Activated T-helper 2 cell treated with anti-CD3 and anti-CD28 coated beads, Interferon-gamma antibody, Interleukin-2, Interleukin-4, amounts not matched to agents 10 μg/mL and 5 μg/mL and 100 μg/mL, durations not matched to agents 14 hours and 24 hours and 36 hours (primary cell): ENCODE results near the gene NKD2. TPM values are rescaled to one million over a fixed set of nuclear protein-coding genes. Genes with fewer than 3 reads are reported as not detected.

Source experiments
- DNase-seq: peaks from one replicate; pipeline ENCODE4 v3.0.0; 2021; ENCODE audit warnings: low spot score
- H3K27ac Mint-ChIP-seq: one replicate; pipeline ENCODE4 v1.8.0; 2021; ENCODE audit warnings: mixed read lengths
- H3K27me3 Mint-ChIP-seq: one replicate; pipeline ENCODE4 v1.8.0; 2021; ENCODE audit warnings: low read depth, mixed read lengths
- H3K36me3 Mint-ChIP-seq: one replicate; pipeline ENCODE4 v1.8.0; 2021; ENCODE audit warnings: low read depth, mixed read lengths
- H3K4me1 Mint-ChIP-seq: one replicate; pipeline ENCODE4 v1.8.0; 2021; ENCODE audit warnings: low read depth, mixed read lengths
- H3K4me3 Mint-ChIP-seq: one replicate; pipeline ENCODE4 v1.8.0; 2021; ENCODE audit warnings: low read depth, mild to moderate bottlenecking, moderate library complexity, mixed read lengths
- H3K9me3 Mint-ChIP-seq: one replicate; pipeline ENCODE4 v1.8.0; 2021; ENCODE audit warnings: mixed read lengths
- intact Hi-C: fragments of 100-400 bp; cut with micrococcal nuclease; formaldehyde crosslinking; loops from one replicate; pipeline ENCODE4 v1.15.1; 2023
- total RNA-seq: library from RNA; stranded (reverse); gene quantifications from 2 replicates; pipeline ENCODE4 v1.2.3, GENCODE V29; 2022

Gene NKD2
- total RNA-seq, 1 donor from 2014 or later, result 14.4 TPM

DNA sequence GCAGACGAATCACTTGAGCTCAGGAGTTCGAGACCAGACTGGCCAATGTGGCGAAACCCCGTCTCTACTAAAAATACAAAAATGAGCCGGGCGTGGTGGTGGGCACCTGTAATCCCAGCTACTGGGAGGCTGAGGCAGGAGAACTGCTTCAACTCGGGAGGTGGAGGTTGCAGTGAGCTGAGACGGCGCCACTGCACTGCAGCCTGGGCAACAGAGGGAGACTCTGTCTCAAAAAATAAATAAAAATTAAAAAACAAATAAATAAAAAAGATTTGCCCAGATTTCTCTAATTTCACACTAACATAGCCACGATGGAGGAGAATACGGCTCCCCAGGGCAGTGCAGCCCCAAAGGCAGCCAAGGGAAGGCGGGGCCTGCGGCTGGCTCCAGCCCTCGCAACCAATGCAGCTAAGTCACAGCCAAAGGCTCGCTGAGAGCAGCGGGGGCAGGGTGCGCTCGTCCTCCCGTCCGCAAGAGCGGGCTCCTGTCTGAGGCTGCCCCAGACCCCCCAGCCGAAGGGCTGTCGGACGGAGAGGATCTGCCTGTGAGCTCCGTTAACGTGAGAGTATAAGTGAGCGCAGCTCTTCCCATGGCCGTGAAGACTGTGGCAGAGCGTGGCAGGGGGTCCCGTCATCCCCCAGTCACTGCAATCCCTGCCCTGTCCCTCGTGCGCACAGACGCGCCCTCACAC is 59.7 kb downstream of the NKD2 start:
- DNase-seq, result no peak
- no peaks in the 10 kb centered on the region for H3K27me3 Mint-ChIP-seq
- no peak overlapping the region for H3K4me3 Mint-ChIP-seq
- H3K4me1 Mint-ChIP-seq, result no peaks in the 10 kb centered on the region
- H3K9me3 Mint-ChIP-seq, result no peaks in the 10 kb centered on the region
- intact Hi-C loops, result no loop called here
- H3K27ac Mint-ChIP-seq, result no peak overlapping the region
- H3K36me3 Mint-ChIP-seq, result peaks cover 10% of the 10 kb centered on the region

DNA sequence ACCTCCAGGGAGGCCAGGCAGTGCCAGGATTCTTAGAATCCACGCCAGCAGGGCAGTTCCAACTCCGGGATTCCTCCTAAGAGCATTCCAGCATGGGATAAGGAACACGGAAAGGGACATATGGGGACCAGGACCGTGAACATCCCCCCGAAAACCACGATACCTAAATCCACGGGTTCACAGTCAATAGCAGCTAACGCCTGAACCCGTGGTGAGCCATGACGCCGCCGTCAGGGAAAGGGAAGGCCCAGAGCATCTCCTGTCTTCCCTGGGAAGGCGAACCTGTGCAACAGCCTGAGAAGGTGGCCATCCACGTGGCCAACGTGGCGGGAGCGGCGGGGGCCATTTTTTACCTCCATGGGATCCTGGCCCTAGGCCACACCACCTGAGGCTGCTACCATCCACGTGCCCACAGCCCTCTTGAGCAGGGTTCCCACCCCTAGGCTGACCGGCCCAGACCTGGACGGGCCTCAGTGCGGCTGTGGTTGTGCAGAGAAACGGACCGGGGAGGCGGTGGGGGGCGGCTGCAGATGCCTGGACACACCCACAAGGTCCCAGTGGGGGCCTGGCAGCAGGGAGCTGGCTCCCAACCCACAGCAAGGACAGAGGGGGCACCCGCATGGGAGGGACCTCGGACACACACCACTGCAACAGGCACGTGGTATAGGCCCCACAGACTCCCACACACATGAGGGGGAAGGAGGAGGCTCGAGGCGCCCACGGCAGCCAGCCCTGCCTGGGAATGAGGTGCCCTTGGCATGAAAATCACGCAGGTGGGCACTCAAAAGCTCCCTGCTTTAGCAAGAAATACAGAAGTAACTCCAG is 60.5 kb downstream of the NKD2 start:
- no peak for DNase-seq
- intact Hi-C loops, result no loop called here
- H3K9me3 Mint-ChIP-seq, result no peaks in the 10 kb centered on the region

DNA sequence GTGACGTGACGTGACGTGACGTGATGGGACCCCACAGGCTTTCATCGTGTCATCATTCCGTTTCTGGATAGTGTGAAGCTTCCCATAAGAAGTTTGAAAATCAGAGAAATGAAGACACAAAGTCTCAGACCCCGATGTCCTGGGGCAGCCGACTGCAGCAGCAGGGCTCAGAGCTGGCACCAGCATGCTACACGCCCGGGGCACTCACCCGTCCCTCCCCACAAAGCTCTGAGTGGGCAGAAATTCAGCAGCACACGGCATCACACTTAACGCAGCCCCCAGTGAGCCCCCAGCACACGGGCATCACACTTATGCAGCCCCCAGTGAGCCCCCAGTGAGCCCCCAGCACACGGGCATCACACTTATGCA is 61.1 kb downstream of the NKD2 start:
- Mint-ChIP-seq H3K36me3 (peaks cover 11% of the 10 kb centered on the region), H3K4me1 (no peaks in the 10 kb centered on the region), H3K9me3 (no peaks in the 10 kb centered on the region), H3K27me3 (no peaks in the 10 kb centered on the region), H3K27ac (no peak overlapping the region), H3K4me3 (no peak overlapping the region)
- intact Hi-C loops, result no loop called here
- no peak for DNase-seq

More for the DNA sequence above, 60.5 kb downstream of the NKD2 start:
- H3K27ac Mint-ChIP-seq, result no peak overlapping the region
- H3K4me3 Mint-ChIP-seq, result no peak overlapping the region
- no peaks in the 10 kb centered on the region for H3K4me1 Mint-ChIP-seq
- no peaks in the 10 kb centered on the region for H3K27me3 Mint-ChIP-seq
- H3K36me3 Mint-ChIP-seq, result peaks cover 15% of the 10 kb centered on the region

DNA sequence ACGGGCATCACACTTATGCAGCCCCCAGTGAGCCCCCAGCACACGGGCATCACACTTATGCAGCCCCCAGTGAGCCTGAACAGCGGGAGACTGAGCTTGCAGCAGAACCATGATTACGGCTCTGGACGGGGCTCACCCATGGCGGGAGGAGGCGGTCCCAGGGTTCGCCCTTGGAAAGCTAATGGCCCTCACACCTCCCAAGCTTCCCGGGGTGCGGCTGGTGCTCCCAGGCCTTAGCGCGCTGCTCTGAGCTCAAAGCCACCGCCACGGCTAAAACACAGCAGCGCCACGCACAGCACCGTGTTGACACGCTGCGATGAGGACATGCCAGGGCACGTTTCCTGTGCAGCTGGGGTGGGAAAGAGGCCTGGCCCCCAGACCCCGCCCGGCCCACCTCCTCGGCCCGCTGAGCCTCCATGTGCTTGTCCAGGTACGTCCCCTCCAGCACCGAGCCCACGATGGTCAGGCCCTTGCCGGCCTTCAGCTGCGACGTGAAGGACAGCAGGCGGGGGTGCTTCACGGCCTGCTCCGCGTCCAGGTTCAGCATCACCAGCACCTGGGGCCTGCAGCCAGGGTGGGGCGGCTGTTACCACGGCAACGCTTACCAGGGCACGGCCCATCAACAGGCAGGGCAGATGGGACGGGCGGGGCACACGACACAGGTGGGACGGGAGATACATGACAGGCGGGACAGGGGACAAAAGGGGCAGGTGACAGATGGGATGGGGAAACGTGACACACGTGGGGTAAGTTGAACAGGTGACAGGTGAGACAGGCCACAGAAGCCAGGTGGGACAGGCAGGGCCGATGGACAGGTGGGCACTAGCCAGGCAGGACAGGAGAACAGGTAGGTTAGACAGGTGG is 64.9 kb downstream of the NKD2 start:
- peaks cover 11% of the 10 kb centered on the region for H3K36me3 Mint-ChIP-seq
- no peaks in the 10 kb centered on the region for H3K4me1 Mint-ChIP-seq
- H3K27me3 Mint-ChIP-seq, result no peaks in the 10 kb centered on the region
- intact Hi-C loops, result no loop called here
- peak overlapping the region; percentile 46 for H3K27ac Mint-ChIP-seq
- no peak for DNase-seq
- no peaks in the 10 kb centered on the region for H3K9me3 Mint-ChIP-seq
- no peak overlapping the region for H3K4me3 Mint-ChIP-seq

DNA sequence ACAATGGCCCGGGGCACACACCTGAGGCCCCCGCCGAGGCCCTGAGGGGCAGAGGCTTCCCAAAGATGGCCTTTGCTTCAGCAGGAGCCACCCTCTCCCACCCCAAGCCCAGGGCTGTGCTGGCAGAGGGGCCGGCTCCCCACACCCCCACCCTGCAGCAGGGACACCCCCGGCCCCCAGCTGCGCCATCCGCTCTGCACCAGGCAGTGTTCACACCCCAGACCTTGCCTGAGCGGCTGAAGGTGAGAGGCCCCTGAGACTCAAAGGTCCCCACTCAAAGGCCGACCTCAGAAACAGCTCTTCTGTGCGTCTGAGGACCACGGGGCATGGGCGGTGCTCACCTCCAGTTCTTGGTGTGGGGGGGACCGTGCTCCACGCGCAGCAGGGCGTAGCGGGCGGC is 65.6 kb downstream of the NKD2 start:
- no peaks in the 10 kb centered on the region for H3K27me3 Mint-ChIP-seq
- H3K27ac Mint-ChIP-seq, result no peak overlapping the region
- H3K4me3 Mint-ChIP-seq, result no peak overlapping the region
- H3K36me3 Mint-ChIP-seq, result peaks cover 15% of the 10 kb centered on the region
- H3K4me1 Mint-ChIP-seq, result no peaks in the 10 kb centered on the region
- intact Hi-C loops, result no loop called here
- DNase-seq, result no peak
- no peaks in the 10 kb centered on the region for H3K9me3 Mint-ChIP-seq

DNA sequence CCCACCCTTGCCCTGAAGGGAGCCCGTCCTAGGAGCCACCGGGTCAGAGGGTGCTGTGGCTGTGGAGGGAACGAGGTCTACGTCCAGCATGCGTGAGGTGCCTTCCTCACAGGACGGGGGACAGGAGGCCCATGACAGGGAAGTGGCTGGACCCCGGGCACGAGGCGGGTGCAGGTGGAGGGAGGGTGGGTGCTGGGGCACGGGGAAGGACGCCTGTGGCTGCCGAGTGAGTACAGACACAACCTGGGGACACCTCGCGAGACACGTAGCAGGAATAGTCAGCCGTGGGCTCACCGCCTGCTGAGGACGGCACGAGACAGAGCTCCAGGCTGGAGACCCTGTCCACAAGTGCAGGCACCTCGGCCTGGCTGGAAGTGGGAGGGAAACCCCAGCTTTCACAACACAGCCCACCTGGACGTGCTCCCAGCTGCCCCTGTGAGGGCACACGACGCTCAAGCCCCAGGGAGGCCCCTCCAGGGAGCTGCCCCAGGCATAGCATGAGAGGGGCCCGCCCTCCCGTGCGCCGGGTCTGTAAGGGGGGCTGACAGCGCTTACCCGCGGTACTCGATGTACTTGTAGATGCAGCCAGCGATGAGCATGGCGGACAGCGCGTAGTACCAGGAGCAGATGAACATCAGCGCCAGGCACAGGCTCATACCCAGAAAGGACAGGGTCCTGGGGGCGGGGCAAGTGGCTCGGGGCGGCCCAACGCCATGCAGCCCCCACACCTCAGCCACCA is 66.4 kb downstream of the NKD2 start:
- Mint-ChIP-seq H3K27ac (no peak overlapping the region), H3K4me1 (no peaks in the 10 kb centered on the region), H3K36me3 (peaks cover 20% of the 10 kb centered on the region), H3K9me3 (no peaks in the 10 kb centered on the region), H3K27me3 (no peaks in the 10 kb centered on the region), H3K4me3 (no peak overlapping the region)
- DNase-seq, result no peak
- intact Hi-C loops, result no loop called here

DNA sequence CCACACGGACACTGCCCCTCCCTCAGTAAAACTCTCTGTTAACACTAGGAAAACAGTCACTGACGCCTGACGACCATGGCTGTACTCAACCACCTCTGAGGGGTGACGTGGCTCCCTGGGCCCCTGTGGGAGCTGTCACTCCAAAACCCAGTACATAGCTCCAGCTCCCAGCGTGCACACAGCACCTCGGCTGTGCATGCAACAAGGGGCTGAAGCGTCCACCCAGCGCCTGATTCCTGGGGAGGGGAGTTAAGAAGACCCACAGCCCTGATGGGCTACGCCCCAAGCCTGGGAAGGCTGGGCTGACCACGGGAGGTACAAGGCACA is 66.9 kb downstream of the NKD2 start:
- intact Hi-C loops, result no loop called here
- Mint-ChIP-seq H3K27me3 (no peaks in the 10 kb centered on the region), H3K4me1 (no peaks in the 10 kb centered on the region), H3K36me3 (peaks cover 20% of the 10 kb centered on the region), H3K27ac (no peak overlapping the region), H3K4me3 (no peak overlapping the region), H3K9me3 (no peaks in the 10 kb centered on the region)
- no peak for DNase-seq

DNA sequence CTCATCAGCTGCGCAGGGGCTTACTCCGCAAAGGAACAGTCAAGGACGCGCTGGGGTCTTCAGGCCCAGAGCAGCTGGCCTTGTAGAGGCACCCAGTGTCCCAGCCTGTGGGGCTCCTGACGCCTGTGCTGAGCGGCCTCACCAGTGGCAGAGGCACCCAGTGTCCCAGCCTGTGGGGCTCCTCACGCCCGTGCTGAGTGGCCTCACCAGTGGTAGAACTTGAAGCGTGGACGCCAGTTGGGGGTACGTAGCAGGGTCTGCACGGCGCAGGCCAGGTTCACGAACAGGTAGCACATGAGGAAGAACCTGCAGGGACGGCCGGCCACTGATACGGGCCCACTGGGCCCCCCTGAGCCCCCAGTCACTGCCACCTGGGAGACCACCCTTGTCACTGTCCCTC is 67.3 kb downstream of the NKD2 start:
- Mint-ChIP-seq H3K27ac (no peak overlapping the region), H3K36me3 (peaks cover 24% of the 10 kb centered on the region), H3K4me1 (no peaks in the 10 kb centered on the region), H3K4me3 (no peak overlapping the region), H3K27me3 (no peaks in the 10 kb centered on the region), H3K9me3 (no peaks in the 10 kb centered on the region)
- intact Hi-C loops, result no loop called here
- no peak for DNase-seq

DNA sequence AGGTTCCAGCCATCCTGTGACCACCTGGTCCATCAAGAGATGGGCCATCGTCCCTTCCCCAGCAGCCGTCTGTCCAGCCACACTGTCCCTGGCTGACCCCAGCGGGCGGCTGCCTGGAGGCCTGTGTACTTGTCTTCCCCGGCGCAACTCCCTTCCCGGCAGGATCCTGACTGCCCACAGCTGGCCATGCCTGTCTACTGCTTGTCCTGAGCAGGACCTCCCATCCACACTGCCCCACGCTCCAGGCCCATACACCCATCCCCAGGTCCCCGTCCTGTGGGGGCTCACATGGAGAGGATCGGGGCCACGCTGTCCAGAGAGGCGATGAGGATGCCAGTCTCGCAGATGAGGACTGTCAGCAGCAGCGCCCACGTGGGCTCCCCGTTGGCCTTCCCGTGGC is 67.8 kb downstream of the NKD2 start:
- no peaks in the 10 kb centered on the region for H3K4me1 Mint-ChIP-seq
- H3K27ac Mint-ChIP-seq, result no peak overlapping the region
- peaks cover 28% of the 10 kb centered on the region for H3K36me3 Mint-ChIP-seq
- intact Hi-C loops, result no loop called here
- H3K9me3 Mint-ChIP-seq, result no peaks in the 10 kb centered on the region
- no peak for DNase-seq
- H3K27me3 Mint-ChIP-seq, result no peaks in the 10 kb centered on the region
- no peak overlapping the region for H3K4me3 Mint-ChIP-seq

DNA sequence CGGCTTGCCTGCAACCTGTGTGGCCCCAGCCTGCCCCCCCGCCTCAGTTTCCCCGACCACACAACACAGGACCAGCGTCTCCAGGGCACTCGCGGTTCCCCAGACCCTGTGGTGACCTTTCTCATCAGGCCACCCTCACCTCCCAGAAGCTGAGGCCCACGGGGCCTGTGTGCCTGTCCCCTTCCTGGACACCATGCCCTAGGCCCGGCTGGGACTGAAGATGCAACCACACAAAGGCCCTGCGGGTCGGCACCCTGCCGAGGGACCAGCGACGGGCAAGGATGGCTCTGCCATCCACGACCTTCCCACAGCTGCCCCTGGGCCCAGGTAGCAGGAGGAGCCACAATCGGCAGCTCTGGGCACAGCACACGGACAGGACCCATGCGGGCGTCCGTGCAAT is 68.4 kb downstream of the NKD2 start:
- H3K27me3 Mint-ChIP-seq, result no peaks in the 10 kb centered on the region
- no peak overlapping the region for H3K4me3 Mint-ChIP-seq
- no peak overlapping the region for H3K27ac Mint-ChIP-seq
- DNase-seq, result no peak
- peaks cover 32% of the 10 kb centered on the region for H3K36me3 Mint-ChIP-seq
- intact Hi-C loops, result no loop called here
- no peaks in the 10 kb centered on the region for H3K4me1 Mint-ChIP-seq
- H3K9me3 Mint-ChIP-seq, result no peaks in the 10 kb centered on the region

DNA sequence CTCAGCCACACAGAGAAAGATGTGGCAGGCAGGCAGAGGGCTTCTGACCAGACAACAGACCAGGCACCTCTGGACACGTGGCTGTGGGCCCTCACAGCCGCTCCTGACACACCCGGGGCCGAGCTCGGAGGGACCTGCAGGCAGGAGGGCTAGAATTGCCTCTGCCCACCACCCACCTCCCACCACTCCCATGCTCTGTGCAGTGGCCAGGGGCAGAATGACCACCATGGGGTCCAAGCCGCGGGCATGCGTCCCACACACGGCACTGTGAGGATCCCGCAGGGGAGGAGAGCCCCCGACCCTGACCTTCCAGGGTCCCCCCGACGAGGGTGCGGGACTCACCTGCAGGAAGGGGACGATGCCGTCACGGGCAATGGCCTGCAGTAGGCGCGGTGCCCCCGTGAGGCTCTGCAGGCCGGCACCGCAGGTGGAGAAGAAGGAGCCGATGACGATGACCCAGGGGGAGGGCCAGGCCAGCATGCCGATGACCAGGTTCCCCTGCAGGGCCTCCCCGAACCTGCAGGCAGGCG is 69.0 kb downstream of the NKD2 start:
- H3K27ac Mint-ChIP-seq, result no peak overlapping the region
- DNase-seq, result no peak
- H3K27me3 Mint-ChIP-seq, result no peaks in the 10 kb centered on the region
- peaks cover 32% of the 10 kb centered on the region for H3K36me3 Mint-ChIP-seq
- H3K4me1 Mint-ChIP-seq, result no peaks in the 10 kb centered on the region
- H3K9me3 Mint-ChIP-seq, result no peaks in the 10 kb centered on the region
- H3K4me3 Mint-ChIP-seq, result no peak overlapping the region
- intact Hi-C loops, result no loop called here

DNA sequence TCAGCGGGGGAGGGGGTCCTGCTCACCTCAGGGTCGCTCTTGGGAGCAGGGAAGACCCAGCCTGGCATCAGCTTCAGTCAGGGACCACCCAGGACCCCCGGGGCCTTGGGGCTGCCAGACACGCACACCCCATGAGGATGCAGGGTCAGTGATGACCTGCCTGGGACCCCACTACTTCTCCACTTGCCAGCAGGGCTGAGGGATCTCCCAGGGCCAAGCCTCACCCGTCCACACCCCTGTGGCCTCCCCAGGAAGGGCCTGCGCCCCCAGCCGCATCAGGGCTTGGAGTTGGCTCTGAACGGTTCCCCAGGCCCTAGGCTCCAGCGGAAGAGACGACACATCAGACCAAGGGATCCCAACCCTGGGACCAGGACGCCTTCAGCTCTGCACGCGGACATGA is 69.6 kb downstream of the NKD2 start:
- intact Hi-C loops, result no loop called here
- DNase-seq, result no peak
- Mint-ChIP-seq H3K27ac (no peak overlapping the region), H3K27me3 (no peaks in the 10 kb centered on the region), H3K4me3 (no peak overlapping the region), H3K36me3 (peaks cover 34% of the 10 kb centered on the region), H3K9me3 (no peaks in the 10 kb centered on the region), H3K4me1 (no peaks in the 10 kb centered on the region)
